Measurements from ENCODE around the gene DPYD.

The DPYD gene

GRCh38 chr1:97920832-97921571 lies at the start of gene DPYD:
Gene DPYD (minus strand): TSS chr1:97921034. CDS start chr1:97920922, 112 bp downstream.
- DNase-seq, result peak; percentile 80

- DNase-seq, result no peak
These were observed 39.6 kb upstream of the DPYD start for GRCh38 chr1:97960470-97960869.

GRCh38 chr1:97947695-97948094 lies 26.9 kb upstream of the DPYD start:
- no peak for DNase-seq

- no peak for DNase-seq
These were observed 22.5 kb upstream of the DPYD start for GRCh38 chr1:97943354-97943753.

- no peak for DNase-seq
These were observed 21.6 kb upstream of the DPYD start for GRCh38 chr1:97942161-97943123.

- DNase-seq, result no peak
These were observed 17.4 kb upstream of the DPYD start for GRCh38 chr1:97938285-97938642.

GRCh38 chr1:97936976-97937375 lies 16.1 kb upstream of the DPYD start:
- DNase-seq, result no peak

GRCh38 chr1:97934491-97934890 lies 13.7 kb upstream of the DPYD start:
- DNase-seq, result no peak

- no peak for DNase-seq
These were observed 9.3 kb upstream of the DPYD start for GRCh38 chr1:97929874-97930851.

- no peak for DNase-seq
These were observed 5.3 kb upstream of the DPYD start for GRCh38 chr1:97926017-97926708.

GRCh38 chr1:97925151-97925550 lies 4.3 kb upstream of the DPYD start:
- DNase-seq, result no peak

- DNase-seq, result no peak
These were observed 3.0 kb upstream of the DPYD start for GRCh38 chr1:97923811-97924210.

- DNase-seq, result no peak
These were observed 480 bp downstream of the DPYD start for GRCh38 chr1:97920276-97920831.

GRCh38 chr1:97919585-97920261 lies 1.1 kb downstream of the DPYD start:
- DNase-seq, result no peak

GRCh38 chr1:97918961-97919360 lies 1.9 kb downstream of the DPYD start:
- DNase-seq, result no peak

- DNase-seq, result no peak
These were observed 7.2 kb downstream of the DPYD start for GRCh38 chr1:97913506-97914139.

- DNase-seq, result no peak
These were observed 9.3 kb downstream of the DPYD start for GRCh38 chr1:97911266-97912215.

GRCh38 chr1:97909266-97909665 lies 11.6 kb downstream of the DPYD start:
- DNase-seq, result no peak

GRCh38 chr1:97907886-97908285 lies 12.9 kb downstream of the DPYD start:
- no peak for DNase-seq

All from NCI-H146 (cell line).